Neuronal stem cell (in vitro differentiated cells): ENCODE results near the gene TSC1.
"Not testable (repeated sequence)": the region's sequence is repeated elsewhere in the genome, so short reads cannot be mapped to it uniquely, and the experiment has no call there.

Experiments used
- DNase-seq: peaks from one replicate; pipeline ENCODE4 v3.0.0-alpha.2; 2013; ENCODE audit warnings: low spot score
- H2AFZ ChIP-seq: one replicate; pipeline ENCODE4 v1.6.1; 2013; ENCODE audit warnings: mild to moderate bottlenecking, low read length, inconsistent platforms
- H2AK5ac ChIP-seq: 2 replicates; pipeline ENCODE4 v1.6.1; 2013; ENCODE audit warnings: low read depth, mild to moderate bottlenecking, inconsistent platforms, low read length, moderate library complexity, mixed read lengths
- H2BK120ac ChIP-seq: 2 replicates; pipeline ENCODE4 v1.6.1; 2013; ENCODE audit warnings: low read depth, mild to moderate bottlenecking, inconsistent platforms, low read length, moderate library complexity, mixed read lengths
- H2BK12ac ChIP-seq: one replicate; pipeline ENCODE4 v1.6.1; 2013; ENCODE audit warnings: low read length, inconsistent platforms
- H2BK15ac ChIP-seq: 2 replicates; pipeline ENCODE4 v1.6.1; 2013; ENCODE audit warnings: mild to moderate bottlenecking, low read length, inconsistent platforms, mixed read lengths
- H2BK5ac ChIP-seq: one replicate; pipeline ENCODE4 v1.6.1; 2013; ENCODE audit warnings: inconsistent platforms, mild to moderate bottlenecking, low read length, moderate library complexity
- H3K14ac ChIP-seq: one replicate; pipeline ENCODE4 v1.6.1; 2013; ENCODE audit warnings: low read length, inconsistent platforms
- H3K18ac ChIP-seq: 2 replicates; pipeline ENCODE4 v1.6.1; 2013; ENCODE audit warnings: low read length, inconsistent platforms
- H3K23ac ChIP-seq: 2 replicates; pipeline ENCODE4 v1.6.1; 2013; ENCODE audit warnings: low read depth, mild to moderate bottlenecking, mixed read lengths, low read length, inconsistent platforms; ENCODE audit not compliant: poor library complexity
- H3K27ac ChIP-seq: replicated peaks from 3 replicates; pipeline ENCODE4 v1.5.1; 2013; ENCODE audit warnings: low read length, inconsistent platforms
- H3K27me3 ChIP-seq, 3 experiments: 2 replicates each; pipeline ENCODE4 v1.6.1; 2013; ENCODE audit warnings: low read length in 3 of 3, mild to moderate bottlenecking in 2 of 3, inconsistent platforms in 1 of 3, low read depth in 1 of 3, mixed read lengths in 1 of 3, moderate library complexity in 1 of 3; ENCODE audit not compliant: control insufficient read depth in 3 of 3, insufficient read depth in 3 of 3
- H3K36me3 ChIP-seq, 2 donors: replicated peaks in 1 of 2; 2 replicates each; pipeline ENCODE4 v1.6.1; 2013; ENCODE audit warnings: low read length in 2 of 2; ENCODE audit not compliant: control insufficient read depth in 2 of 2, insufficient read depth in 2 of 2
- H3K4ac ChIP-seq: 2 replicates; pipeline ENCODE4 v1.6.1; 2013; ENCODE audit warnings: inconsistent platforms, mild to moderate bottlenecking, low read length, moderate library complexity
- H3K4me1 ChIP-seq, 2 donors: 1 replicate in 1 of 2; 2 replicates in 1 of 2; pipeline ENCODE4 v1.6.1; 2013; ENCODE audit warnings: low read length in 2 of 2, low read depth in 1 of 2; ENCODE audit not compliant: control insufficient read depth in 2 of 2, insufficient read depth in 1 of 2
- H3K4me2 ChIP-seq: one replicate; pipeline ENCODE4 v1.6.1; 2013; ENCODE audit warnings: mild to moderate bottlenecking, low read length, inconsistent platforms; ENCODE audit not compliant: insufficient read depth, poor library complexity, severe bottlenecking
- H3K4me3 ChIP-seq, 2 donors: 2 replicates each; pipeline ENCODE4 v1.5.1; 2013; ENCODE audit warnings: low read length in 2 of 2, mild to moderate bottlenecking in 2 of 2, inconsistent platforms in 1 of 2, moderate library complexity in 1 of 2
- H3K79me1 ChIP-seq: one replicate; pipeline ENCODE4 v1.6.1; 2013; ENCODE audit warnings: low read depth, mild to moderate bottlenecking, inconsistent platforms, low read length, moderate library complexity
- H3K9ac ChIP-seq: one replicate; pipeline ENCODE4 v1.6.1; 2013; ENCODE audit warnings: mild to moderate bottlenecking, low read depth, low read length, inconsistent platforms; ENCODE audit not compliant: poor library complexity
- H3K9me3 ChIP-seq, 2 donors: replicated peaks in 1 of 2; 2 replicates each; pipeline versions ENCODE3 to v1.6.1; 2013; ENCODE audit warnings: low read length in 2 of 2, mild to moderate bottlenecking in 2 of 2, inconsistent platforms in 1 of 2, low read depth in 1 of 2, mixed read lengths in 1 of 2, moderate library complexity in 1 of 2; ENCODE audit not compliant: control insufficient read depth in 2 of 2, insufficient read depth in 1 of 2
- H4K8ac ChIP-seq: one replicate; pipeline ENCODE4 v1.6.1; 2013; ENCODE audit warnings: low read depth, mild to moderate bottlenecking, inconsistent platforms, low read length, moderate library complexity
- H4K91ac ChIP-seq: one replicate; pipeline ENCODE4 v1.6.1; 2013; ENCODE audit warnings: low read length, low read depth, mild to moderate bottlenecking, inconsistent platforms; ENCODE audit not compliant: poor library complexity
- WGBS, 2 donors: extraction: QIAGEN DNeasy Blood & Tissue Kit; methylation state at CpG; one replicate each; pipeline ENCODE4 v1.1.7; 2013; ENCODE audit warnings: missing lambda C conversion rate in 2 of 2, mixed read lengths in 1 of 2; ENCODE audit not compliant: insufficient read length in 2 of 2, insufficient replicate concordance in 1 of 2; ENCODE audit errors: extremely low coverage in 2 of 2; 5-methylcytosine and 5-hydroxymethylcytosine counted together

TSC1 gene

DNA sequence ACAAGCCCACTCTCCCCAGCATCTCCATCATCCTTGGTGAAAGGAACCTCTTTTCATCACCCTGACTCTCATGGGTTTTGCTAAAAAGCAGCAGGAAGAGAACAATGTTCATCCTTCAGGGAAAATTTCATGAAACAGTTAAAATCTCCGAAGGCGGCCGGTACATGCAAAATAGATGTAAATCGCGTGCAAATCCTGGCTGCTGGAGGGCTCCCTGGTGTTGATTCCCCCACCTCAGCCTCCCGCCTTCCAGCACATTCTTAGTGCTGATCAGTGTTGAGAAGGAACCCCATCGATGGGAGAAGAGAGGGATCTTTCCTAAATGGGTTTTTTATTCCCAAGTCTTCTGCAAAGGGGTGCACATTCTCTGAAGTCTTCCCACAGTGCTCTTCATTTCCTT, 25.4 kb upstream of the TSC1 start:
- Histone ChIP-seq H3K27ac (no peak overlapping the region), H3K9me3 (no peaks in the 10 kb centered on the region), H3K4me1 (no peaks in the 10 kb centered on the region), H4K91ac (no peak overlapping the region), H3K9ac (no peak overlapping the region), H3K23ac (no peak overlapping the region), H3K36me3 (no peaks in the 10 kb centered on the region), H2BK120ac (no peak overlapping the region), H2AK5ac (no peak overlapping the region), H3K18ac (no peak overlapping the region), H2BK5ac (no peak overlapping the region), H3K79me1 (no peaks in the 10 kb centered on the region), H3K14ac (no peak overlapping the region), H2AFZ (no peak overlapping the region), H3K4me2 (no peak overlapping the region), H4K8ac (no peak overlapping the region), H3K27me3 (peaks cover 0 to 39% (median 8%) of the 10 kb centered on the region in 3 experiments), H3K4ac (no peak overlapping the region), H3K4me3 (no peak overlapping the region), H2BK12ac (no peak overlapping the region), H2BK15ac (no peak overlapping the region)
- WGBS, 2 donors: no CpG with 5 or more reads among the region's 7 CpGs
- no peak for DNase-seq

- H3K27ac ChIP-seq, H3K4me2 ChIP-seq, H3K9me3 ChIP-seq, H3K18ac ChIP-seq, H4K8ac ChIP-seq, H2AK5ac ChIP-seq, DNase-seq, H4K91ac ChIP-seq, H2AFZ ChIP-seq, H3K79me1 ChIP-seq, H3K4me3 ChIP-seq, H3K9ac ChIP-seq, H3K14ac ChIP-seq, H3K4me1 ChIP-seq, H3K4ac ChIP-seq, H2BK12ac ChIP-seq, H2BK5ac ChIP-seq, H2BK15ac ChIP-seq, H3K23ac ChIP-seq, H3K36me3 ChIP-seq, H2BK120ac ChIP-seq: not testable (repeated sequence)
- no CpG with 5 or more reads among the region's 3 CpGs for WGBS, 2 donors
- H3K27me3 ChIP-seq: peaks cover 0 to 24% (median 2%) of the 10 kb centered on the region in 3 experiments
Measured at GRCh38 chr9:132967908-132968307, 23.5 kb upstream of the TSC1 start.

- Histone ChIP-seq H3K9ac (no peak overlapping the region), H3K4me1 (no peaks in the 10 kb centered on the region), H2BK120ac (no peak overlapping the region), H4K91ac (no peak overlapping the region), H2BK12ac (no peak overlapping the region), H3K9me3 (no peaks in the 10 kb centered on the region), H2AFZ (no peak overlapping the region), H3K23ac (no peak overlapping the region), H3K4me2 (no peak overlapping the region), H3K4me3 (no peak overlapping the region), H3K36me3 (no peaks in the 10 kb centered on the region), H2BK15ac (no peak overlapping the region), H2AK5ac (no peak overlapping the region), H3K27ac (no peak overlapping the region), H3K27me3 (peaks cover 0 to 14% (median 0%) of the 10 kb centered on the region in 3 experiments), H4K8ac (no peak overlapping the region), H2BK5ac (no peak overlapping the region), H3K14ac (no peak overlapping the region), H3K4ac (no peak overlapping the region), H3K18ac (no peak overlapping the region), H3K79me1 (no peaks in the 10 kb centered on the region)
- WGBS, 2 donors: no CpG with 5 or more reads among the region's 9 CpGs
- DNase-seq: no peak
Measured at GRCh38 chr9:132965478-132965877, 21.1 kb upstream of the TSC1 start.

- no peaks in the 10 kb centered on the region for H3K79me1 ChIP-seq
- H2AK5ac ChIP-seq: no peak overlapping the region
- no peak overlapping the region for H2BK12ac ChIP-seq
- whole genome bisulfite sequencing, 2 donors: no CpG with 5 or more reads among the region's 6 CpGs
- no peak overlapping the region for H3K4me3 ChIP-seq
- H2BK5ac ChIP-seq: no peak overlapping the region
- no peak overlapping the region for H3K14ac ChIP-seq
- no peak overlapping the region for H3K9ac ChIP-seq
- no peak overlapping the region for H3K4me2 ChIP-seq
- no peak overlapping the region for H2BK15ac ChIP-seq
- H2AFZ ChIP-seq: no peak overlapping the region
- no peak overlapping the region for H4K91ac ChIP-seq
- no peak overlapping the region for H3K23ac ChIP-seq
- no peak overlapping the region for H3K27ac ChIP-seq
- H2BK120ac ChIP-seq: no peak overlapping the region
- no peaks in the 10 kb centered on the region for H3K4me1 ChIP-seq
- peaks cover 0 to 3% of the 10 kb centered on the region in 2 donors for H3K9me3 ChIP-seq
- H4K8ac ChIP-seq: no peak overlapping the region
- DNase-seq: no peak
- H3K36me3 ChIP-seq: no peaks in the 10 kb centered on the region
- peaks cover 0 to 21% (median 0%) of the 10 kb centered on the region in 3 experiments for H3K27me3 ChIP-seq
- H3K18ac ChIP-seq: no peak overlapping the region
- H3K4ac ChIP-seq: no peak overlapping the region
Measured at GRCh38 chr9:132961002-132961401, 16.6 kb upstream of the TSC1 start.
